Superior temporal gyrus (tissue), 1 donor: ENCODE measurements around the gene ERG28.

Experiments
- DNase-seq: peaks from one replicate; pipeline ENCODE4 v3.0.0-alpha.2; 2016; ENCODE audit errors: extremely low spot score

Gene ERG28

GRCh38 chr14:75658957-75659356, 1.7 kb downstream of the ERG28 start:
- DNase-seq: no peak

- DNase-seq: no peak
Measured at GRCh38 chr14:75657331-75657730, 3.3 kb downstream of the ERG28 start.

- DNase-seq: no peak
Measured at GRCh38 chr14:75655235-75655634, 5.4 kb downstream of the ERG28 start.

GRCh38 chr14:75654127-75654732, 6.4 kb downstream of the ERG28 start:
- peak; percentile 93 for DNase-seq

- DNase-seq: no peak
Measured at GRCh38 chr14:75653563-75653962, 7.1 kb downstream of the ERG28 start.

GRCh38 chr14:75650253-75651058, 10.2 kb downstream of the ERG28 start:
- no peak for DNase-seq

- DNase-seq: no peak
Measured at GRCh38 chr14:75649773-75650172, 10.9 kb downstream of the ERG28 start.

GRCh38 chr14:75649337-75649736, 11.3 kb downstream of the ERG28 start:
- no peak for DNase-seq

- no peak for DNase-seq
Measured at GRCh38 chr14:75648066-75648838, 12.4 kb downstream of the ERG28 start.

GRCh38 chr14:75647640-75648039, 13.0 kb downstream of the ERG28 start:
- no peak for DNase-seq

- no peak for DNase-seq
Measured at GRCh38 chr14:75646762-75647161, 13.9 kb downstream of the ERG28 start.

- DNase-seq: no peak
Measured at GRCh38 chr14:75645056-75645455, 15.6 kb downstream of the ERG28 start.

GRCh38 chr14:75643985-75644384, 16.7 kb downstream of the ERG28 start:
- no peak for DNase-seq

- no peak for DNase-seq
Measured at GRCh38 chr14:75640876-75641275, 19.8 kb downstream of the ERG28 start.

- DNase-seq: peak; percentile 20
Measured at GRCh38 chr14:75636100-75636692, 24.5 kb downstream of the ERG28 start.

GRCh38 chr14:75634848-75635247, 25.8 kb downstream of the ERG28 start:
- no peak for DNase-seq

- DNase-seq: no peak
Measured at GRCh38 chr14:75631453-75631831, 29.2 kb downstream of the ERG28 start.

GRCh38 chr14:75630695-75631452, 29.8 kb downstream of the ERG28 start:
- no peak for DNase-seq

GRCh38 chr14:75628816-75629215, 31.9 kb downstream of the ERG28 start:
- no peak for DNase-seq

- DNase-seq: no peak
Measured at GRCh38 chr14:75627406-75627805, 33.3 kb downstream of the ERG28 start.

GRCh38 chr14:75626863-75627262, 33.8 kb downstream of the ERG28 start:
- DNase-seq: no peak

- DNase-seq: no peak
Measured at GRCh38 chr14:75626396-75626795, 34.3 kb downstream of the ERG28 start.
